HepG2 (cell line): ENCODE results near the gene CCDC57. TPM values are rescaled to one million over a fixed set of nuclear protein-coding genes. Genes with fewer than 3 reads are reported as not detected.

ENCODE experiments used
- ATAC-seq: fragments of 200-7000 bp; cut with Tn5 transposase; 3 replicates; pipeline ENCODE4 v1.9.1; 2020; ENCODE audit warnings: mild to moderate bottlenecking, moderate library complexity
- BruUV-seq: library from RNA; stranded (reverse); fragments of 400-500 nt; replicated peaks from 2 replicates; lab custom pipeline; 2021; lab: Mats Ljungman, UMichigan
- CTCF ChIA-PET: fragments of 300-600 bp; formaldehyde crosslinking; extraction: SDS; loops from one replicate; lab custom pipeline; 2021; ENCODE audit warnings: low total read pairs, inconsistent platforms, low intra/inter-chr PET ratio; lab: Yijun Ruan, JAX
- POLR2A ChIA-PET: fragments of 350-600 bp; sonication (Branson Sonifier 250); formaldehyde crosslinking; loops from one replicate; lab custom pipeline; 2020; ENCODE audit warnings: antibody characterized with exemption, inconsistent platforms; lab: Yijun Ruan, JAX
- DNase-seq: peaks from one replicate; pipeline ENCODE4 v3.0.0-alpha.2; 2015; ENCODE audit warnings: low spot score
- FAIRE-seq: peaks from 3 replicates; lab custom pipeline; 2011; peaks lifted over from hg19 to GRCh38; lab: Jason Lieb, UNC
- H2AFZ ChIP-seq: one replicate; pipeline ENCODE4 v1.6.1; 2011; ENCODE audit warnings: low read length, inconsistent platforms
- H3K27ac ChIP-seq: fragments of 300-600 bp; 3 replicates; pipeline ENCODE4 v1.8.0; 2011; ENCODE audit warnings: mixed run types, mild to moderate bottlenecking, mixed read lengths, low read length, inconsistent platforms; ENCODE audit not compliant: insufficient read depth; ENCODE audit errors: extremely low read length
- H3K27me3 ChIP-seq, 2 experiments: fragments of 200-600 bp in 1 of 2; 2 replicates in 1 of 2; 3 replicates in 1 of 2; pipeline versions ENCODE4 v1.6.0 to v1.8.0; 2011; ENCODE audit warnings: low read length in 2 of 2, mild to moderate bottlenecking in 2 of 2, moderate library complexity in 2 of 2, inconsistent platforms in 1 of 2; ENCODE audit not compliant: insufficient read depth in 2 of 2, control insufficient read depth in 1 of 2
- H3K36me3 ChIP-seq, 2 experiments: fragments of 200-600 bp in 1 of 2; replicated peaks in 1 of 2; 2 replicates in 1 of 2; 3 replicates in 1 of 2; pipeline versions ENCODE4 v1.5.1 to v1.8.0; 2011; ENCODE audit warnings: low read length in 2 of 2, inconsistent platforms in 1 of 2; ENCODE audit not compliant: insufficient read depth in 2 of 2, control insufficient read depth in 1 of 2
- H3K4me1 ChIP-seq: 2 replicates; pipeline ENCODE4 v1.5.1; 2012; ENCODE audit warnings: low read length, inconsistent platforms; ENCODE audit not compliant: insufficient read depth
- H3K4me2 ChIP-seq: 2 replicates; pipeline ENCODE4 v1.6.0; 2011; ENCODE audit warnings: low read depth, low read length, inconsistent platforms
- H3K4me3 ChIP-seq, 3 experiments: fragments of 200-600 bp in 1 of 3; sonication (generic), shearing (Covaris generic) in 1 of 3; replicated peaks in 1 of 3; 2 replicates each; pipeline ENCODE4 v1.5.1; 2011 to 2016; ENCODE audit warnings: low read length in 3 of 3, inconsistent platforms in 2 of 3, low read depth in 2 of 3, mild to moderate bottlenecking in 2 of 3, control low read depth in 1 of 3, mixed read lengths in 1 of 3; ENCODE audit not compliant: insufficient read depth in 1 of 3
- H3K79me2 ChIP-seq: one replicate; pipeline ENCODE4 v1.6.1; 2011; ENCODE audit warnings: low read length, inconsistent platforms; ENCODE audit not compliant: insufficient read depth
- H3K9ac ChIP-seq: 2 replicates; pipeline ENCODE4 v1.6.0; 2011; ENCODE audit warnings: mild to moderate bottlenecking, low read depth, low read length, inconsistent platforms; ENCODE audit not compliant: insufficient read depth
- H3K9me3 ChIP-seq: 2 replicates; pipeline ENCODE4 v1.5.1; 2012; ENCODE audit warnings: mild to moderate bottlenecking, low read length
- H4K20me1 ChIP-seq: 2 replicates; pipeline ENCODE4 v1.6.0; 2011; ENCODE audit warnings: inconsistent platforms, mild to moderate bottlenecking, low read length, moderate library complexity; ENCODE audit not compliant: insufficient read depth
- ATF7-NPFF ChIP-seq: sonication (generic); formaldehyde crosslinking; IDR thresholded peaks from 2 replicates; pipeline ENCODE4 v1.8.1; 2023; ENCODE audit warnings: mild to moderate bottlenecking, low read depth, missing genetic modification reagents, moderate library complexity
- DMTF1 ChIP-seq: sonication (generic); formaldehyde crosslinking; IDR thresholded peaks from 2 replicates; pipeline ENCODE4 v1.4.0; 2020; ENCODE audit warnings: mild to moderate bottlenecking, missing genetic modification reagents
- FIP1L1 ChIP-seq: fragments of 200-400 bp; formaldehyde crosslinking; IDR thresholded peaks from 2 replicates; pipeline ENCODE4 v1.6.1; 2018; ENCODE audit warnings: low read depth, mild to moderate bottlenecking, low read length, moderate library complexity, borderline replicate concordance; ENCODE audit not compliant: insufficient read depth
- HNRNPUL1 ChIP-seq: fragments of 200-400 bp; formaldehyde crosslinking; IDR thresholded peaks from 2 replicates; pipeline ENCODE4 v1.6.1; 2017; ENCODE audit warnings: low read depth, mild to moderate bottlenecking, low read length, moderate library complexity
- ZNF318 ChIP-seq: sonication (generic); formaldehyde crosslinking; IDR thresholded peaks from 2 replicates; pipeline ENCODE4 v1.4.0; 2020; ENCODE audit warnings: mild to moderate bottlenecking, missing genetic modification reagents
- ZNF547 ChIP-seq: sonication (generic); formaldehyde crosslinking; IDR thresholded peaks from 2 replicates; pipeline ENCODE4 v1.5.1; 2020; ENCODE audit warnings: mild to moderate bottlenecking, missing genetic modification reagents
- WGBS: methylation state at CpG from one replicate; pipeline ENCODE4 v1.1.6; 2017; ENCODE audit warnings: low lambda C conversion rate; 5-methylcytosine and 5-hydroxymethylcytosine counted together
- in situ Hi-C: cut with HindIII; loops from 2 replicates; pipeline ENCODE4 v1.10.0; 2017; ENCODE audit warnings: low pct_unique_long_range_greater_than_20kb; ENCODE audit not compliant: extremely low pct_ligation_motif_present
- intact Hi-C: fragments of 100-400 bp; cut with micrococcal nuclease; formaldehyde crosslinking; loops from one replicate; pipeline ENCODE4 v1.10.0; 2022; ENCODE audit not compliant: unreplicated experiment
- polyA plus RNA-seq, 8 experiments: library from polyadenylated mRNA; depleted of rRNA in 3 of 8; stranded (reverse) in 7 of 8; unstranded in 1 of 8; fragments of >200 nt; fragmentation: Illumina TruSeq in 4 of 8; extraction: Trizol in 4 of 8; gene quantifications; 2 replicates each; pipeline versions ENCODE4 v1.2.1 to v1.2.3, GENCODE V29; 2011 to 2016; ENCODE audit warnings: low read depth in 4 of 8, missing spikeins in 1 of 8, mixed read lengths in 1 of 8; ENCODE audit not compliant: insufficient read depth in 1 of 8
- total RNA-seq, 5 experiments: library from RNA; depleted of rRNA; stranded (reverse); fragments of >200 nt; fragmentation: Illumina TruSeq; extraction: Trizol; gene quantifications; 2 replicates each; pipeline ENCODE4 v1.2.3, GENCODE V29; 2016; ENCODE audit warnings: low read depth in 1 of 5
- TF ChIP-seq, protein P1 (sequence below): sonication (generic); formaldehyde crosslinking; IDR thresholded peaks from 2 replicates; pipeline ENCODE4 v1.5.1; 2020; ENCODE audit warnings: mild to moderate bottlenecking, missing genetic modification reagents, moderate library complexity

Gene CCDC57
- total and polyA plus RNA-seq, 2 of the 13 experiments (the other 11 are each of a cell fraction or from before 2014, with no cell fraction given), result 59.3 to 59.9 TPM

GRCh38 chr17:82253179-82253544, 40.5 kb upstream of the CCDC57 start (continued):
- peak; percentile 60; the same call in 1 of the 2 replicates for TF ChIP-seq ZNF318
- TF ChIP-seq HNRNPUL1, result no peak

DNA sequence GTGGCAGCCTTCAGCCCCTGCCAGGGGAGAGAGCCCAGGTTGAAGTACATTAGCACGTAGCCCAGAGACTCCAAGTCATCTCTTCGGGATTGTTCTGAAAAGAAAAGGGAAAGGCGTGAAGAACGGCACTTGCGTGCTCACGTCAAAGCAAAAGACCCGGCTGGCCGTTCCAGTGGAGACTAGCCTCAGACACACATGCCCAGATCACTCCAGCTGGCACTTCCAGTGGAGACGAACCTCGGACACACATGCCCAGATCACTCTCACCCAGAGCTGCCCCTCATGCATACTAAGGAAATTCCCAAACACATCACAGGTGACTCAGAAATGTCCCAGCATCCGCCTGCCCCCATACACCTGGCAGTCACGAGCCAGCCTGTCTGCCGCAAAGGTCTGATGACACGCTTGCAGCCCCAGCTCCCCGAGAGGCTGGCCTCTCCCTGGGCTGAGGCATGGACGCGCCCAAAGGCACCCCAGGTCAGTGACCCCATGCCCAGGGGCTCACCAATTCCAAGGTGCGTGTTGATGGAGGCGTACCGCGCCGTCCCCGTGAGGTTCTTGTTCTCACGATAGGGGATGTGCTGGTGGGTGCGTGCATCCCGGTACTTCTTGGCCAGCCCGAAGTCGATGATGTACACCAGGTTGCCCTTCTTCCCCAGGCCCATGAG, 40.0 kb upstream of the CCDC57 start:
- Histone ChIP-seq H3K27me3 (no peaks in the 10 kb centered on the region), H2AFZ (no peak overlapping the region), H4K20me1 (peaks cover 23% of the 10 kb centered on the region), H3K27ac (no peak overlapping the region), H3K4me2 (no peak overlapping the region), H3K4me3 (no peak overlapping the region), H3K36me3 (peaks cover 63 to 84% of the 10 kb centered on the region in 2 experiments), H3K4me1 (no peaks in the 10 kb centered on the region), H3K9me3 (no peaks in the 10 kb centered on the region), H3K79me2 (peaks cover 8% of the 10 kb centered on the region), H3K9ac (no peak overlapping the region)
- ATAC-seq (no peak), FAIRE-seq (no peak), DNase-seq (no peak)
- in situ Hi-C loops, result no loop called here
- intact Hi-C loops, result no loop called here
- ChIA-PET POLR2A (interaction anchor here (3.2 kb wide), 1 partner anchor 11 kb away, joined by 11 read pairs; no protein-coding TSS in a partner anchor), CTCF (no interaction called here)
- WGBS, result 97% methylated on average over 28 of the region's 28 CpGs
- BruUV-seq, result no TSS peak
- no peak for TF ChIP-seq DMTF1 (CRISPR knock-in tag)
- TF ChIP-seq ZNF547 (CRISPR knock-in tag), result peak; percentile 29; the same call in 1 of the 2 replicates
- 0 out of 2 replicates have a peak, but pooled peaks have one; percentile 35 for TF ChIP-seq ATF7-NPFF
- no peak for TF ChIP-seq FIP1L1
- TF ChIP-seq, protein P1, sequence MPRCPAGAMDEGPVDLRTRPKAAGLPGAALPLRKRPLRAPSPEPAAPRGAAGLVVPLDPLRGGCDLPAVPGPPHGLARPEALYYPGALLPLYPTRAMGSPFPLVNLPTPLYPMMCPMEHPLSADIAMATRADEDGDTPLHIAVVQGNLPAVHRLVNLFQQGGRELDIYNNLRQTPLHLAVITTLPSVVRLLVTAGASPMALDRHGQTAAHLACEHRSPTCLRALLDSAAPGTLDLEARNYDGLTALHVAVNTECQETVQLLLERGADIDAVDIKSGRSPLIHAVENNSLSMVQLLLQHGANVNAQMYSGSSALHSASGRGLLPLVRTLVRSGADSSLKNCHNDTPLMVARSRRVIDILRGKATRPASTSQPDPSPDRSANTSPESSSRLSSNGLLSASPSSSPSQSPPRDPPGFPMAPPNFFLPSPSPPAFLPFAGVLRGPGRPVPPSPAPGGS, result peak; percentile 74; the same call in 1 of the 2 replicates
